Heart left ventricle (tissue), 16 donors: ENCODE data around the gene HCN2. TPM values are rescaled to one million over a fixed set of nuclear protein-coding genes. Genes with fewer than 3 reads are reported as not detected.
"Not testable (repeated sequence)": the region's sequence is repeated elsewhere in the genome, so short reads cannot be mapped to it uniquely, and the experiment has no call there.

Experiments
- ATAC-seq, 4 donors: fragments of 200-7000 bp; cut with Tn5 transposase; one replicate each; pipeline ENCODE4 v1.9.1; 2020 to 2022; ENCODE audit warnings: moderate library complexity in 4 of 4, mild to moderate bottlenecking in 3 of 4, moderate number of reproducible peaks in 1 of 4
- DNase-seq, 5 donors: peaks; one replicate each; pipeline ENCODE4 v3.0.0-alpha.2; 2020
- H3K27ac ChIP-seq, 12 donors: fragments of 200-600 bp; sonication (generic) in 4 of 12; one replicate each; pipeline versions ENCODE4 v1.5.0 to v1.8.0; 2016 to 2022; ENCODE audit warnings: mild to moderate bottlenecking in 2 of 12
- H3K27me3 ChIP-seq, 9 donors: fragments of 200-600 bp; sonication (generic) in 2 of 9; one replicate each; pipeline versions ENCODE4 v1.5.1 to v1.8.0; 2016 to 2022; ENCODE audit warnings: mild to moderate bottlenecking in 3 of 9
- H3K36me3 ChIP-seq, 9 donors: fragments of 200-600 bp; sonication (generic) in 2 of 9; one replicate each; pipeline versions ENCODE4 v1.5.0 to v1.8.0; 2018 to 2022; ENCODE audit warnings: mild to moderate bottlenecking in 2 of 9
- H3K4me1 ChIP-seq, 12 donors: fragments of 200-600 bp; sonication (generic) in 4 of 12; one replicate each; pipeline versions ENCODE4 v1.5.0 to v1.8.0; 2016 to 2022; ENCODE audit warnings: mild to moderate bottlenecking in 3 of 12
- H3K4me3 ChIP-seq, 12 donors: fragments of 200-600 bp; sonication (generic) in 4 of 12; one replicate each; pipeline versions ENCODE4 v1.5.0 to v1.8.0; 2017 to 2022; ENCODE audit warnings: mild to moderate bottlenecking in 9 of 12, moderate library complexity in 4 of 12
- H3K9me3 ChIP-seq, 12 donors: fragments of 200-600 bp; sonication (generic) in 4 of 12; one replicate each; pipeline versions ENCODE4 v1.5.0 to v1.8.0; 2016 to 2022; ENCODE audit warnings: mild to moderate bottlenecking in 1 of 12
- POLR2A ChIP-seq, 2 donors: fragments of 450-650 bp; IDR thresholded peaks; one replicate each; pipeline ENCODE4 v1.6.1; 2017; ENCODE audit warnings: antibody characterized with exemption in 2 of 2, mild to moderate bottlenecking in 2 of 2, moderate library complexity in 2 of 2
- WGBS, 4 donors: extraction: QIAGEN DNeasy Blood & Tissue Kit in 2 of 4; methylation state at CpG; one replicate each; pipeline versions ENCODE4 v1.1.5 to v1.1.7; 2013 to 2018; 5-methylcytosine and 5-hydroxymethylcytosine counted together
- intact Hi-C, 10 donors: fragments of 100-400 bp; cut with DNase I; formaldehyde crosslinking; loops; one replicate each; pipeline versions ENCODE4 v1.11.1 to v1.14.2; 2022
- polyA plus RNA-seq, 2 donors: library from polyadenylated mRNA; stranded (reverse); fragments of 200-250 nt; gene quantifications; one replicate each; pipeline ENCODE4 v1.2.3, GENCODE V29; 2013
- total RNA-seq, 9 donors: library from RNA; depleted of rRNA in 2 of 9; stranded (reverse); fragments of >200 nt in 2 of 9; fragmentation: NEBNext Ultra II Directional in 3 of 9; extraction: Animal tissue kit (Norgen Biotek cat#: 25700) in 3 of 9; gene quantifications; one replicate each; pipeline versions ENCODE4 v1.1.0 to v1.2.4, GENCODE V29; 2016 to 2023
- TF ChIP-seq, protein P1 (sequence below), 12 donors: fragments of 200-600 bp; sonication (generic) in 4 of 12; IDR thresholded peaks; one replicate each; pipeline versions ENCODE4 v1.5.0 to v1.8.0; 2018 to 2022; ENCODE audit warnings: antibody characterized with exemption in 12 of 12, mild to moderate bottlenecking in 5 of 12
- donor health status: ischemic (EF 13 %, LVEDD 7.1; RV severe dilation, severe dysfunction).
- donor health status: healthy with polysubstance abuse.
- donor health status: DM: no; HTN: yes; CAD: no.
- donor health status: DM: no; HTN: no; CAD: no.
- donor health status: ischemic (EF 25% LVEDD 6.9; RV normal size, moderate dysfunction).
- donor health status: ischemic (EF 25% LVEDD 5.7; RV mildly dilated, moderate dysfunction).
- donor health status: healthy.
- donor health status: DM: yes; HTN: yes; CAD: no.
- donor health status: ischemic (EF 35%, LVEDD 5.7; RV mildly dilated, moderate dysfunction).
- donor health status: nonischemic (EF 11% LVEDD 7.7; RV severe dilation, severe dysfunction).
- donor health status: DM: yes; HTN: yes; CAD: no.
- donor health status: PGD.
- donor health status: ischemic (EF 29% LVEDD 5.4; RV normal size, mild dysfunction).
- donor health status: nonischemic (EF 23%, LVEDD 6.1; RV moderate dilation, normal function).

Gene HCN2
- total and polyA plus RNA-seq, 11 donors: 4.1 to 27.4 (median 15.4) TPM

DNA sequence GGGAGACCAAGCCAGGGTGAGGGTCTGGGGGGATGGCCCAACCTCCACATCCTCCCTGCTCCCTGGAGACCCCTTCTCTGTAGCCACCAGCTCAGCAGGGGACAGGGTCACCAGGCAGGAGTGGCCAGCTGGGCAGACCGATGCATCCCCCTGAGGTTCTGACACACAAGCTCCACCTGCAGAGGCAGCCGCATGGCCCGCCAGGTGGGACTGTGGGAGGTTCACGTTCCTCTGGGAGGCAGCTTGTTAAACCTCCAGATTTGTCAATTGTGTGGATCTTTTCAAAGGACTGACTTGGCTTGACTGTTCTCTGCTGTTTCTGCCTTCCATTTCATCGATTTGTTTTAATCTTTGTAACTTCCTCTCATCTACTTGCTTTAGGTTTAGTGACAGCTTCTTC lies 35.6 kb downstream of the HCN2 start:
- H3K4me3 ChIP-seq: no peak overlapping the region
- H3K27me3 ChIP-seq: no peaks in the 10 kb centered on the region
- H3K36me3 ChIP-seq: peaks cover 0 to 78% (median 67%) of the 10 kb centered on the region in 9 donors
- 89 to 97% (median 92%) methylated on average over 5 of the region's 5 CpGs for WGBS, 4 donors
- ATAC-seq (no peak), DNase-seq (no peak)
- peaks cover 0 to 6% (median 0%) of the 10 kb centered on the region in 12 donors for H3K4me1 ChIP-seq
- H3K27ac ChIP-seq: no peak overlapping the region
- no peaks in the 10 kb centered on the region for H3K9me3 ChIP-seq
- intact Hi-C loops: no loop called here
- TF ChIP-seq, protein P1, sequence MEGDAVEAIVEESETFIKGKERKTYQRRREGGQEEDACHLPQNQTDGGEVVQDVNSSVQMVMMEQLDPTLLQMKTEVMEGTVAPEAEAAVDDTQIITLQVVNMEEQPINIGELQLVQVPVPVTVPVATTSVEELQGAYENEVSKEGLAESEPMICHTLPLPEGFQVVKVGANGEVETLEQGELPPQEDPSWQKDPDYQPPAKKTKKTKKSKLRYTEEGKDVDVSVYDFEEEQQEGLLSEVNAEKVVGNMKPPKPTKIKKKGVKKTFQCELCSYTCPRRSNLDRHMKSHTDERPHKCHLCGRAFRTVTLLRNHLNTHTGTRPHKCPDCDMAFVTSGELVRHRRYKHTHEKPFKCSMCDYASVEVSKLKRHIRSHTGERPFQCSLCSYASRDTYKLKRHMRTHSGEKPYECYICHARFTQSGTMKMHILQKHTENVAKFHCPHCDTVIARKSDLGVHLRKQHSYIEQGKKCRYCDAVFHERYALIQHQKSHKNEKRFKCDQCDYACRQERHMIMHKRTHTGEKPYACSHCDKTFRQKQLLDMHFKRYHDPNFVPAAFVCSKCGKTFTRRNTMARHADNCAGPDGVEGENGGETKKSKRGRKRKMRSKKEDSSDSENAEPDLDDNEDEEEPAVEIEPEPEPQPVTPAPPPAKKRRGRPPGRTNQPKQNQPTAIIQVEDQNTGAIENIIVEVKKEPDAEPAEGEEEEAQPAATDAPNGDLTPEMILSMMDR (IDR thresholded peaks at IDR 0.05): no peak
- TF ChIP-seq POLR2A (IDR thresholded peaks at IDR 0.05): no peak

DNA sequence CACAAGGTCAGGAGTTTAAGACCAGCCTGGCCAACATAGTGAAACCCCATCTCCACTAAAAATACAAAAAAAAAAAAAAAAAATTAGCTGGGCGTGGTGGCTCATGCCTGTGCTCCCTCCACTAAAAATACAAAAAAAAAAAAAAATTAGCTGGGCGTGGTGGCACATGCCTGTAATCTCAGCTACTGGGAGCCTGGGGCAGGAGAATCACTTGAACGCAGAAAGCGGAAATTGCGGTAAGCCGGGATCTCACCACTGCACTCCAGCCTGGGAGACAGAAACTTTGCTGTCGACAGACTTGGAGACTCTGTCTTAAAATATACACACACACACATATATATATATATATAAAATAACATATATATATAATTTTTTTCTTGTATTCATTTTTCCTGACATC lies 36.9 kb downstream of the HCN2 start:
- DNase-seq, H3K27ac ChIP-seq, H3K4me3 ChIP-seq, H3K9me3 ChIP-seq, H3K4me1 ChIP-seq, ATAC-seq, H3K27me3 ChIP-seq, intact Hi-C loops: not testable (repeated sequence)
- 91 to 97% (median 94%) methylated on average over 7 of the region's 7 CpGs for WGBS, 4 donors
- peaks cover 0 to 72% (median 60%) of the 10 kb centered on the region in 9 donors for H3K36me3 ChIP-seq

DNA sequence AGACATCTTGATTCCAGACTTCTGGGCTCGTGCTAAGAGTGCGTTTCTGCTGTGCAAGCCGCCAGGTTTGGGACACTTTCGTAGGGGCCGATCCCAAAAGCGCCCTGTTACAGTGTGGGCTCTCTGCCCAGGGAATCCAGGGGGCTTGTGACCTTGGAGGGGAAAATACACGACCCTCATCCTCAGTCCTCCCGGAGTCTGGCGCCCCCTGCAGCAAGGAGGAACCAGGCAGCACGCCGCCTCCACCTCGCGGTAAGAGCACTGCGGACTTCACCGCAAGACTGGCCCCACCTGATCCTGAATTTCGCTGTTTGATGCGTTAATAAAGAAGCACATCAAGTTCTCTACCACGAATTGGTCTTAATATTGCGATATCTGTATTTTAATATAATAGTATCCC lies 38.5 kb downstream of the HCN2 start:
- no peaks in the 10 kb centered on the region for H3K27me3 ChIP-seq
- no peak for TF ChIP-seq POLR2A (IDR thresholded peaks at IDR 0.05)
- TF ChIP-seq, protein P1 (IDR thresholded peaks at IDR 0.05): peak in 6 of 12 donors; percentile 8 to 31 (median 16)
- DNase-seq: no peak
- H3K27ac ChIP-seq: no peak overlapping the region
- 86 to 90% (median 88%) methylated on average over 19 of the region's 19 CpGs for WGBS, 4 donors
- peaks cover 0 to 56% (median 44%) of the 10 kb centered on the region in 9 donors for H3K36me3 ChIP-seq
- intact Hi-C loops: no loop called here
- no peak overlapping the region for H3K4me3 ChIP-seq
- ATAC-seq: no peak
- peaks cover 0 to 19% (median 10%) of the 10 kb centered on the region in 12 donors for H3K4me1 ChIP-seq
- H3K9me3 ChIP-seq: no peaks in the 10 kb centered on the region

DNA sequence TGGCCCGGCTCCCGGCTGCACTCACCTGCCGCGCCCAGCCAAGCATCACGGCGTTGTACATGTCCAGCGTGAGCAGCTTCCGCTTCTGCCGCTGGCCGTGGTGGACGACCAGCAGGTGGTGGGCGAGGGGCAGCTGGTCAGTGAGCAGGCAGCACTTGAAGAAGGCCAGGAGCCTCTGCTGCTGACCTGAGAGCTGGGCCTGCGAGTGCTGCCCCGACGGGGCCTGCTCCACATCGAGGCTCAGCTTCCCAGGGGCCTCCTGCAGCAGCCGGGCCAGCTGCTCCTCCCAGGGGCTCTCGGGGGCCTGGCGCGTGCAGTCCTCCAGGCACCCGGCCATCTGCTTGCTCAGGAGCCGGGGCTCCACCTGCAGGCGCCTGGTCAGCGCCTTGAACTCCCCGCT lies 39.8 kb downstream of the HCN2 start:
- H3K27me3 ChIP-seq, intact Hi-C loops, DNase-seq, H3K9me3 ChIP-seq, H3K27ac ChIP-seq, H3K4me3 ChIP-seq: not testable (repeated sequence)
- peak in 1 of 4 donors; percentile 5 for ATAC-seq
- WGBS, 4 donors: 56 to 82% (median 66%) methylated on average over 15 to 25 of the region's 25 CpGs
- peaks cover 6 to 28% (median 16%) of the 10 kb centered on the region in 12 donors for H3K4me1 ChIP-seq
- peaks cover 0 to 44% (median 32%) of the 10 kb centered on the region in 9 donors for H3K36me3 ChIP-seq

DNA sequence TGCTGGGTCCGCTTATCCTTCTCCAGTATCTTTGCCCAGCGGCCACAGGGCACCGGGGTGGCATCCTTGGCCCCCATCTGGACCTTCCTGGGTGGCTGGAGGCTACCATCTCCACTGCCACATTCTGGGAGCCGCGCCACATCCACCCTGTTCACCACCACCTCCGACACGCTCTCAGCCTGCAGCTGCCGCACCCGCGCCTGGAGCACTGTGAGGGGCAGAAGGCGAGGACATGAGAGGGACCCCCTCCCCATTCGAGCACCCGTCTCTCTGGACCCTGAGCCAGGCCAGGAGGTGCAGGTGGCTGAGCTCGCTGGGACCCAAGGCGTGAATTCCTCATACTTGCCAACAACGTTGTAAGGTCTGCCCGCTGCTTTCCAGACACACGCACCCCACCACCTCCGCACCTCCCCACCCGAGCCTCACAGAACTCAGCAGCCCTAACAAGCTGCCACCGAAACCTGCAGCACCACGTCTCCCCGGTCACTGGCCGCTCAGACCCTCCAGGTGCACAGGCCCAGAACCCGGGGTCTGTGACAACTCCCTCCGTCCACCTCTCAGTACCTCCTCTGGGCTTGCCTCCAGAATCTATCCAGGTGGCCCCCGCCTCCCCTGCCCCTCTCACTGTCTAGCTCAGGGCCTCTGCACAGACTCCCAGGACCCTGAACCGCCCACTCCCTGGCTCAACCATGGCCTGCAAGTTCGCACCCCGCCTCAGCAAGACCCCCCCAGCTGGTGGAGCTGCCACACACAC lies 40.5 kb downstream of the HCN2 start:
- ATAC-seq (no peak), DNase-seq (no peak)
- no peak for TF ChIP-seq POLR2A (IDR thresholded peaks at IDR 0.05)
- TF ChIP-seq, protein P1 (IDR thresholded peaks at IDR 0.05): no peak
- no peaks in the 10 kb centered on the region for H3K9me3 ChIP-seq
- no peak overlapping the region for H3K4me3 ChIP-seq
- no peaks in the 10 kb centered on the region for H3K27me3 ChIP-seq
- WGBS, 4 donors: 85 to 88% (median 86%) methylated on average over 29 to 30 of the region's 30 CpGs
- H3K36me3 ChIP-seq: peaks cover 0 to 39% (median 26%) of the 10 kb centered on the region in 9 donors
- H3K4me1 ChIP-seq: peaks cover 6 to 28% (median 17%) of the 10 kb centered on the region in 12 donors
- intact Hi-C loops: loop anchor here in 2 of 10 donors (5.0 to 10.0 kb wide), 2 partner anchors 48 to 95 kb away; partner anchors contain the start of gene CDC34 (in 1 of the 2)
- H3K27ac ChIP-seq: no peak overlapping the region
